NCI-H226 (cell line): Measurements from ENCODE around the gene ATF6B.
"Not testable (repeated sequence)": the region's sequence is repeated elsewhere in the genome, so short reads cannot be mapped to it uniquely, and the experiment has no call there.

Source experiments
- DNase-seq: peaks from one replicate; pipeline ENCODE4 v3.0.0-alpha.2; 2015

Gene ATF6B

DNA sequence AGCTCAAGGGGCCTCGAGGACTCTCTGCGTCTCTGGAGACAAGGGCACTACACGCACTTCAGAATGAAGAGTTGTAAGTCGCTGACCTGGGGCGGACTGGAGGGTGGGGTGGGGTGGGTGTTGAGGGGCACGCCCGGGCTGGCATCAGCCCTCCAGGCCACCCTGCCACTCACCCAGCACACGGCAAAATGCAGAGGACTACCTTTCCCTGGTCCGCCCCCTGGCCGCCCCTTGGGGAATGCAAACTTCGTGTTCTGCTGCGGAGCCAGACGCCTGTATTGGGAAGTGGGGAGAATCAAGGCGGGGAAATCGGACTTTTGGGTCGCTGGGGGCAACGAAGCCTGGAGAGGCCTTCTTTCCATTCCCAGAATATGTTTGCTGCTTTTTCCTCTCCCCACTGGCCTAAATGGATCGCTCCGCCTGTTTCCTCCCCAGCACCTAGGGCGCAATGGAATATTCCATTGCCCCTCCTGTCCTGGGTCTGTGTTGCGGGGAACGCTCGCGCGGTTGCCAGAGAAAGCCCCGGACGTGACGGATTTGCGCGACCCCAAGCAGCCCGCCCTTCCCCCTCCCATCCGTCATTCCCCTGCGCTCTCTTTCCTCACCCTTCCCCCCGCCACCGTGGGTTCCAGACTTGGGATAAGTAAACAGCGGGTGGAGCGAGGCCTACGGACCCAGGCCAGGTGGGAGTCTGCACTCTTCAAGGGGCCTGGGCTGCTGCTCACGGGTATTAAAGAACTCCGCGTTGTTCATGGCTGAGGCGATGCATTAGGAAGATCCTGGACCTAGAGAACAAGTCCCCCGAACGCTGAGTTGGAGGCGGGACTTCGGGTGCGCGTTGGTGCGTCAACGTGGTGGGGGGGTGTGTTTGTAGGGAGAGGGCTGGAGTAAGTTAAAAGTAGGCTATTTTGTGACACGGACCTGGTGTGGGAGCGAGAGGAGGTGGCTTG lies 25.8 kb upstream of the ATF6B start, which contains the start of gene PPT2:
Gene PPT2, plus strand, starts transcription at position 578 of the 950 bp plus-strand sequence. CDS start 454 bp downstream, outside the sequence.
- DNase-seq, result peak; percentile 85

DNA sequence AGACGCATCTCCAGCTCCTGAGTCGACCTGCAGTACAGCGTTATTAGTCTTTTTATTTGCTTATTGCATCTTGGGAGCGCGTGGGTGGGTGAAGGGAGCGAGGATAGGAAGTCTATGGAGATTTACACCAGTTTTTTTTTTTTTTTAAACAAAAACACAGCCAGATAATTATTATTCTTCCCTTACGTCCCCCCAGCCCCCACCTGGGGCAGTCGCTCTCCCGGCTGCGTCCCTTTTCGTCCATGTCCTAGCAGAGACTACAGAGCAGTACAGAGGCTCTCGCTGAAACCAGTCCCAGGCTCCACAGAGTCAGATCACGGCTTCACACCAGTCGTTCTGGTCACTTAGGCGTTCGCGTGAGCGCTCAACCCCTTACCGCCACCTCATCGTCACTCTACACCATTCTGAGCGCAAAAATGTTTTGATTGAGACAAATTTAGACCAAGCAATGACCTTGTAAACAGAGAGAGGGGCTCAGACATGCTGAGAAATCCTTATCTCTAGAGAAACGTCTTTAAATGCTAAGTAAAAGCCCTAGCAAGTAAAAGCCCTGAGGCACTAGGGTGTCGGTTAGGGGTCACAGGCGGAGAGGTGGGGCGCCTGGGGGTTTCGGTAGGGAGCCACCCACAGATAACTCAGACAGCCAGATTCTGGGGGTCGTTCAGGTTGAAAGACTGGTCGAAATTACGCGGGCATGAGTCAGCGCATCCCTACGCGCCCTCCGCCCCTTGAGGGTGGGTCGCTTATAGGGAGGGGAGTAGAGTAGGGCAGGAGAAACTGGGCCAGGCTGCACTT lies 24.9 kb upstream of the ATF6B start:
- DNase-seq, result no peak

DNA sequence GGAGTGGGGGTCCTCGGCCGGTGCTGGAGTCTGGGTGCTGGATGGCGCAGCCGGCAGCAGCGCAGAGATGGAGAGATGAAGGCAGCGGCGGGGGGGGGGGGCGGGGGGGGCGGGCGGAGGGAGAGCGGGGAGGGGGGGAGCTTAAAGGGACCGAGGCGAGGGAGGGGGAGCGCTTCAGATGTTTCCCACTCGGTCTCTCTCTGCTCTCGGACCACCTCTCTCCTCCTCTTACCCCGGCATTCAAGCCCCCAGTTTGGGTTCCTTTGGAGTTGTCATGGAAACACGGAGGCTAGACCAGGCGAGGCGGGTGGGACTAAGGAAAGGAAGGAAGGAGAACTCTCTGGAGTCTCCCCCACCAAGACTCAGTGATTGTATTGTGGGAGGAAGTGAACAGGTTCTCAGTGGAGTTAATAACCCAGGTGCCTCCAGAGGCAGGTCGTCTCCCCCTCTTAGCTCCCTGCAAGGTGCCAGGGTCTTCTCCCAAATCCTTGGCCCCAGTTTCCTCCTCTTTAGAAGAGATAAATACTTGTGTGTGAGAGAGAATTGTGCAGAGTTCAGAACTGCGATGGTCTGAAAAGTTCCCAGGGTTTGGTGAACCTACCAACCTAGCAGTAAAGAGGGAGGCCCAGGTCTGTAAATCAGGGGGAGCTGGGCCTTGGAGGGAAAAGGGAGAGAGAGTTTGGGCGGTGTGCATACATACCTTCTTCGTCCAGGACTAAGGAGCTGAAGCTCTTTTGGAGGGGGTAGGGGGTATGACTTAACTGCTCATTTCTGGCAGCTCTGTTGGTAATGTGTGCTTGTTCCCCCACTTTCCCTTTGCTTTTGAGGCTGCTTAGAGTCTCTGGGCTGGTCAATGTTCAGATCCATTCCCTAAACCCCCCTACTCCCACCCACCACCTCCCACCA lies 24.1 kb upstream of the ATF6B start, which contains the start of gene PRRT1:
Gene PRRT1, minus strand, starts transcription at position 77 of the 906 bp plus-strand sequence. CDS start 112 bp downstream, outside the sequence.
- DNase-seq, result no peak

DNA sequence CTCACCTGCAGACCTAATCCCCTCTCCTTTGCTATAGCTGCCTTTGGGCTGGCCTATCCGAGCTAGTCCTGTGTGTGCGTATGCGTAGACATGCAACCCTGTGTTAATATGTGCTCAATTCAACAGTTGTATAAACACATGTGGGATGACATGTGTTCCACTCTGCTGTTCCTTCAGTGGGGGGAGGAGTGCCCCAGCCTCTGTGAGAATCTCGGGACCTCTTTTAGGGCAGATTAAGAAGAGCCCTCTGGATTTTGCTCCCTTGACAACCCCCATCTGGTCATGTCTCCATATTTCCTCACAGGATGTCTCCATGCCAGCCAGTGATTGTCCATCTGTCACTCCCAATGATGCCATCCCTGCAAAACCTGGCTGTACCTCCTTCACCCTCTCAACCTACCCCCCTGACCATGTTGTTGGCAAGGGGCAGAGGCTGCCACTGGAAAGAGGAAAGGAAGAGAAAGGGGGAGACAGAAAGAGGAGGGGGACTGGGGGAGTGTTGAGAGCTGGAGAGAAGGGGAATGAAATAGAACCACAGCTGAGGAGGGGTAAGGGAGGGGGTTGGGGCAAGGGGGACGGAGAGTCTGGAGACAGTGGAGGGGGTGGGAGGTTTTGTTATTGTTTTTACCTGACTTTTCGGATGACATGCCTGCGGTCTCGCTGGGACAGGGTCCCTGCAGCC lies 23.3 kb upstream of the ATF6B start:
- DNase-seq, result no peak

DNA sequence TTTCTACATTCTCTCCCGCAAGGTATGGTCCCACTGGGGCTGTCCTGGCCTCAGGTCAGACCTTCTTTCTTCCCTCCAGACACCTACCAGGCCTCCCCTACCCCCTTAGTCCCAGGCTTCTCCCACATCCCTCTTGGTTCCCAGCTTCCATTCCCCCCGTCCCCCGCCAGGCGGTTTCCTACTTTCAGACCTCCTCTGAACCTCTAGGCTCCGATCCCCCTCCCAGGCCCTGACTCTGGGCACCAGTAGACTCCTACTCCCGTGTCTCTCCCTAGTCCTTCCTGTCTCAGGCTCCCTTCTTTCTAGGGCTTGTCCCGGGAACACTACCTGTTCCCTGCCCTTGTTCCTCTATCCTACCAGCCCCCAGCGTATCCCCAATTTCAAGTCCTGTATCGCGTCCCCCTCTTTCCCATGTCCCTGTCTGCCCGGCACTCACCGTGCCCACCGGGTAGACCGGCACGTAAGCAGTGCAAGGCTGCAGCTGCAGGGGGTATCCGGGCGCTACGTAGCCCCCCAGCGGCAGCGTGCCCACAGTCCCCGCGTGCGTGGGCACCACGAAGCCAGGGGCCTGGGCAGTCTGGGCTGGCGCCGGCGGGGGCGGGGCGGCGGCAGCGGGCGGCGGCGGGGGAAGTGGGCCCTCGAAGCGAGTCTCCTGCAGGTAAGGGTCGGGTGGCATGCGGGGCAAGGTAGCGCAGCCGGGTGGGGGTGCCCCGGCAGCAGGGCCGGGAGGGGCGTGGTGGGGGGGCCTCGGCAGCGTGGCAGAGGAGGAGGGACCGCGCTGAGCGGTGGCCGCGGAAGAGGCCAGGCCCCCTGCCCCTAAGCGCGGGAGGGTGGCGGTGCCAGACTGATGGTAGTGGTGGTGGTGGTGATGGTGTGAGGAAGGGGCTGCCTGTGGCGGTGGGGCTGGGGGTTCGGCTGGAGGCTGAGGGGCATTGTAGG lies 22.2 kb upstream of the ATF6B start:
- DNase-seq, result no peak

DNA sequence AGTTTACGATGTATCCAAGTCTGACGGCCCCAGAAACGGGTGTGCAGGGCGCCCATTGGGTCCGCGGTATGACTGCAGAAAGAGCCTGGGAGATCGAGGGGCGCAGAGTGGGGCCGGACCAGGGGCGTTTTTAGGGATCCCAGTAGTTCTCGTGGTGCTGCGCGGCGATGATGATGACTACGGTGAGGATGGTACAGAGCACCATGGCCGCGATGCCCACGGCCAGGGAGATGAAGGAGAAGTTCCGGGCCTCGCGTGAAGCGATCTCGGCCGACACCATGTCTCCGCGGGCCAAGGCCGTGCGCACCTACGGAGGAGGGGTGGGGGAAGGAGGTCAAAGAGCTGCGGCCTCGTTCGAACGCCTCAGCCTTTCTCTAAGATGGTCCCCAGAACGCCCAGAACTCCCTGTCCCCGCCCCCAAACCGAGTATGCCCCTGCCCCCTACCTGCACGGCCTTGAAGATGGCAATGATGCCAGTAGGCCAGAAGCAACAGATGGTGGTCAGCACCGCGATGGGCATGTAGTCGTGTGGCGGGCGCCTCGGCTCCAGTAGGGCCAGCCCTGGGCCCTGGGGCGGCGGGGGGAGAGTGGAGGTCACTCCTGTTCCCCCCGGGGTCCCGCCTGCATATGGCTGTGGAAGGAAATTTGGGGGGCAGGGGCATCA lies 21.2 kb upstream of the ATF6B start:
- DNase-seq, result no peak

DNA sequence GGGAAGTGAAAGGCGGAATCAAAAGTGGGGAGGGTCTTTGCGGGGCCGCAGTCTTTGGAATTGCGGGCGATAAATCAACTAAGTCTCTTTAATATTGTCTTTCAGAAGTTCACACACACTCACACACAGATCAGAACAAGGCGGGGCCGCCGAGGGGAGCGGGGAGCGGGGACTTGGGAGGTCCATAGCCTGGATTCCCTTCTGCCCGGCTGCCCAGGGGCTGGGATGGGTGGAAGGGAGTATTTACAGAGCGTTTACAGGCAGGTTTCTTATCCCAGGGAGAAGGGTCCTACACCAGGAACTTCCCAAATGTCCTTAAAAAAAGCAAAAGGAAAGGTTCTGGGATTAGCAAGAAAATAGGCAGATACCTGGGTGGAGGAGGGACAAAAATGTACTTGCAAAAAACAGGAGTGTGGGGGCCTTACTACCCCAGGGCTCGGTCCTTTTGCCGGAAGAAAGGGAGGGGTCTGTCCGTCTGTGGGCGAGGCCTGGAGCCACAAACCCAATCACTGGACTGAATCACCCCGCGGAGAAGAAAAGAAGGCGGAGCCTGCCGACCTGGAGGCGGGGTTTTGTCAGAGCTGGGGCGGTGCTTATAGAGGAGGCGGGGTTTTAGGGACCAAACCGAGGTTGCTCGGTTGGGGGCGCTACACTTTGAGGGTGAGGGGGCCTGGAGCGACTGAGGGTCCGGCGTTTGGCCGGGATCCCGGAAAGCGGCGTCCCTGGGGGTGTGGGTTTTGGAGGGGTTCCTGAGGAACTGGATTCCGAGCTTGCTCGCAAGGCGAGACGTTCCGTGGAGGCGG lies 20.4 kb upstream of the ATF6B start:
- no peak for DNase-seq

DNA sequence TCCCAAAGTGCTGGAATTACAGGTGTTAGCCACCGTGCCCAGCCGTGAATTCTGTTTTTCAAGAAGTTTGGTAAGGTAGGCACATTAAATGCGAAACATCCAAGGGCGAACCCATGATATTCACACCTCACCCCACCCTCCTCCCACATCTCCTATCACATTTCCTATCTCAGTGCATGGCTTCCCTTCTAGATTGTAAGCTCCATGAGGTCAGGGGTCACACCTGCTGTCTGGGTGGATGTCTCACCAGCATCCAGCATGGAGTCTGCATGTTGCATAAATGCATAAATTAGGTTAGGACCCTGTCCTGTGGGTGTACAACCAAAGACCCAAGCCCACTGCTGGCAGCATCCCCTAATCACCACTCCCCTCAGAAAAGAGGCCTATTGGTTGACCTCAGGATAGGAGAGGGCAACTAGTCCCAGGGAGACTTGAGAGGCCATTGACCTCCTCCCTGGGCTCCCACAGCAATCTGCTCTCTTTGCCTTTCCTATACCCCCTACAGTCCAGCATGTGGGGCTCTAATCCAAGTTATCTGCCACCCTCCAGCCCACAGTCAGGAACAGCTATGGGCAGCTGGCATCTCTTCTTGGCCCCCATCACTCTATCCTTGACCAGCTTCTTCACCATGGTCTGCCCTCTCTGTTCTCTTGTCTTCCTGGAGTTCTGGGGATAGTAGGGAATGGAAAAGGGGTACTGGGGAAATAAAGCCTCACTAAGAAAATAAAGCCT lies 19.5 kb upstream of the ATF6B start:
- no peak for DNase-seq

DNA sequence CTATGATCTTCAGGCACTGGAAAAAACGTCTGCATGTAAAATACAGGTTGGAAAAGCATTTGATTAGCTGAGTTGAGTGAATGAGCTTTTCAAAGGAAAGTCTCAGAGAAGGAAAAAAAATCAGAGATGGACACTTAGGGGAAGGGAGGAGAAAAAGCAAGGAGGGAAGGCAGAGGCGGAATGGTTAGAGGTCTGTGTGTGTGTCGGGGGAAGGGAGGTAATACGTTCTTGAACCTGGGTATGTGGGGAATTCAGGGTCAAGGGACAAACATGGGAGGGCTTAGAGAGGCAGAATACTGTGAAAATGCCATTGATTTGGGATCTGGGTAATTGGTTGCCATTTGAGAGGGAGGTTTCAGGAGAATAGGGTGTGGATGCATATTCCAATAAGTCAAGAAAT lies 18.6 kb upstream of the ATF6B start:
- DNase-seq, result no peak

DNA sequence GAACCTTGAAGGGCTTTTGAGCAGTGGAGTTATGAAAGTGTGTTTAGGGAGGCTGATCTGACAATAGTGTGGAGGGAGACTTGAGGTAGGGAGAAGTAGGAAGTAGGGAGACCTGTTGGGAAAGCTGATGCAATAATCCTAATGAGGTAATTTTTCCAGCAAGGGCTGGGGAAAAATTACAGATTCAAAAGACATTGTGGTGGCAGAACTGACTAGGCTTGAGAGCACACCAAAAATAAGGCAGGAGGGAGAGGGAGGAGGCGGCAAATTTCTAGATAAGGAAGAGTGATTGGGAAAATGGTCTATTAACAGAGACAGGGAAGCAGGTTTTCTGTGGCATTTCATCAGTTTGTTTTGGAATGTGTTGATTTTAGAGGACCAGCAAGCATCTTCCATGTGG lies 18.2 kb upstream of the ATF6B start:
- DNase-seq, result peak; percentile 22

DNA sequence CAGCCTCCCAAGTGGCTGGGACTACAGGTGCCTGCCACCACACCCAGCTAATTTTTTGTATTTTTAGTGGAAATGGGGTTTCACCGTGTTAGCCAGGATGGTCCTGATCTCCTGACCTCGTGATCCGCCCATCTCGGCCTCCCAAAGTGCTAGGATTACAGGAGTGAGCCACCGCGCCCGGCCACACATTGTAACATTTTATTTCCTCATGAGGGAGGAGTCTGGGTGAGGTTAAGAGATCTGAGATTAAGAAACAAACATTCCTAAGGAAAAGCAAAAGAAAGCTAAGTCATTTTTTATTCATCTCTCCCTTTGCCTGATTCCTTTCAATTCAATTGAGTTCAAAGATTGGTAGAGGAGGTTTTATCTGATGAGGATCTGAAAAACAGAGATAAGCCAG lies 16.2 kb upstream of the ATF6B start:
- DNase-seq, result not testable (repeated sequence)

DNA sequence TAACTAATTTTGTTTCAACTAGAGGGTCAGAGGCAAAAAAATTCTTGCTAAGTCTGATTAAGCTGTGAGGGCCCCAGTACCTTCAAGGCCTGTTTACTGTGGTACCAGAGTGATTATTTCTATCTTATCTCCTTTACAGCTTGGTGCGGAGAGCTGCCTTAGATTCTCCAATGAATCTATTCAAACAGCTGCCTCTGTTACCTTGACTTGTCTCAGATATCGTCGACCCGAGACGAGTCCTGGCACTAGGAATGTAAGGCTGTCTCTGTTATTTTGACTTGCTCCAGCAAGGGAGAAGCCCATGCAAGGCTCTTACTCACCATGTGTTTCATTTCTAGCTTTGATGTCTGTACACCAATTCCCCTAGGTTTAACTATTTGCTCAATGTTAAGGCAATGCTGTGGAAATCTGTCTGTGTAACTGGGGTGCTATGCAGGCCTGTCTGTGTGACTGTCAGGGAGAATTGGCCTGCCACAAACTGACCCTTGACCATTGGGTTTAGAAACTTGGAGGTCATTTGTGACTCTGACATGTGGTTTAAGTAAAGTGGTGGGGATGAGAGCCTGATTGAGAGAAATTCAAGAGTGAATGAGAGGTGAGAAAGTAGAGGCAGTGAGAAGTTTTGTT lies 12.5 kb upstream of the ATF6B start:
- DNase-seq, result no peak

DNA sequence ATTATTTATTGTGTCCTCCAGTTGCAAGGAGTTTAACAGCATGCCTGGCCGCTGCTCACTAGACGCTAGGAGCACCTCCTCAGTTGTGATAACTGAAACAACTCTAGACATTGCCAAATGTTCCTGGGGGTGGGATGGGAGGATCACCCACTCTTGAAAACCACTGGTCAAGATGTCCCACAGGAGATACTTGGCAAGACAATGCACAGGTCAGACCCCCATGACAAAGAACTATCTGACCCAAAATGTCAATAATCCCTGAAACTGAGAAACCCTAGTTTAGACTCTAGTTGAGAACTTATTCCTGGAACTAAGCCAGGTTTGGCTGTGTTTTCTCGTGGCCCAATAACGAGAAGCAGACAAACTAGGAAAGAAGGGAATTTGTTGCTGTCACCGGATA lies 11.5 kb upstream of the ATF6B start:
- DNase-seq, result no peak

DNA sequence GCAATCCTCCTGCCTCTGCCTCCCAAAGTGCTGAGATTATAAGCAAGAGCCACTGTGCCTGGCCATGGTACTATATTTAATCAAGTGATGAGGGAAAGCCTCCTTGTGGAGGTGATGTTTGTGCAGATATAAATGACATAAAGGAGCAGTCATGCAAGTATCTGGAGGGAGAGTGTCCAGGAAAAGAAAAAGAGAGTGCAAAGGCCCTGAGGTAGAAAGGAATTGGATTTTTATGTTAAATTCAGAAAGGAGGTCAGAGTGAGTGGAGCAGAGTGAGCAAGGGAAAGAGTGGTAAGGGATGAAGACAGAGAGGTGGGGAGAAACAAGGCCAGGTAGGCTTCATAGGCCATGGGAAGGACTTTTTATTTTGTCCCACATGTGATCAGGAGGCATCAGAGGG lies 9.4 kb upstream of the ATF6B start:
- DNase-seq, result no peak

DNA sequence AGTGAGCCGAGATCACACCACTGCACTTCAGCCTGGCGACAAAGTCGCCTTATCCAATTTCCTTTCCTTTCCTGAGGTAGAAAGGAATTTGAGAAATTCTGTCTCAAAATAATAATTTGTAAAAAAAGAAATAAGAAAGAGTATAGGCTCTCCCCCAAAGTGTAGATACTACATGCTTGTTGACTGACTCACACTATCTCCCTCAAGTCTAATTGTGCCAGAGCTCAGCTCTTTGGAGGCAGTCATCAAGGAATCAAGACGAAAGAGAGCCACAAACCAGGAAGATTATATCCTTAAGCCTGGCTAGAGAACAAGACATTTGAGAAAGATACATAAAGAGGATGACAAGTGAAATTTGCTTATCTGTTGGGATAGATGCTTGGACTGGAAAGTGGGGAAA lies 5.7 kb upstream of the ATF6B start:
- peak; percentile 37 for DNase-seq

DNA sequence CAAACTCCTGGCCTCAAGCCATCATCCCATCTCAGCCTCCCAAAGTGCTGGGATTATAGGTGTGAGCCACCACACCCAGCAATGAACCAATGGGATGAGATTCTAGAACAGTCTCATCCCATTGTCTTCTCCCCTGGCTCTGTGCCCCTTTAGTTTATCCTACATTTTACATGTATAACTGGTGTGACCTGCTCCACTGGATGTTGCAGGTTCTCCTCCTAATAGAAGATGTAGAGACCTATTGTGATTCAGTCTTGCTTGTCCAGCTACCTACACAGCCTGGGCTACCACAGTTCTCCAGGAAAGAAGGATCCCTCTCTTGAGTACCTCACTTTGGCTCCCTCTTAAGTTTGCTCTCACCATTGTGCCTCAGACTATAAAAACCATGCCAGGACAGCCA lies 4.1 kb upstream of the ATF6B start:
- DNase-seq, result no peak

DNA sequence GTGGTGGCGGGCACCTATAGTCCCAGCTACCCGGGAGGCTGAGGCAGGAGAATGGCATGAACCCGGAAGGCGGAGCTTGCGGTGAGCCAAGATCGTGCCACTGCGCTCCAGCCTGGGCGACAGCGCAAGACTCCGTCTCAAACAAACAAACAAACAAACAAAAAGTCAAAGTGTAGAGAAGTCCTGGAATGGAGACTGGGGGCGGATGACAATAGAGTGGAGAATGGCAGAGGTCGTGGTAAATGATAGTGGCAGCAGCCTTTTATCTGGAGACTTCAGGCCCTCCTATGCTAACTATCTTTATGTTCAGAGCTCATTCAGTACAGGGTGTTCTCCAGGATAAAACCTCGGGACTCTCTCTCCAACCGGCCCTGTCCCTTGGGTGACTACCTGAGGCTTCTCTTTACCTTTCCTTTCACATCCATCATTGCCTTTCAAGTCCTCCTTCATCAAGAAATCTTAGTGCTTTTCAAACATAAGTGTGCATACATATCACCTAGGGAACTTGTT lies 3.4 kb upstream of the ATF6B start:
- DNase-seq, result no peak
